HG03354 (cell line): ENCODE data around the gene BBX.
A peak's percentile ranks its signal among the peaks of the same experiment; 100 is the strongest.
"Not testable (repeated sequence)": the region's sequence is repeated elsewhere in the genome, so short reads cannot be mapped to it uniquely, and the experiment has no call there.

Experiments used
- ATAC-seq: cut with Tn5 transposase; IDR thresholded peaks from one replicate; pipeline ENCODE4 v1.9.1; 2021; ENCODE audit warnings: mild to moderate bottlenecking; ENCODE audit not compliant: unreplicated experiment, poor library complexity, severe bottlenecking

BBX gene

GRCh38 chr3:107531917-107532469, 9.2 kb downstream of the BBX start:
- no peak for ATAC-seq

- ATAC-seq, result no peak
Measured at GRCh38 chr3:107540857-107541256, 18.1 kb downstream of the BBX start.

DNA sequence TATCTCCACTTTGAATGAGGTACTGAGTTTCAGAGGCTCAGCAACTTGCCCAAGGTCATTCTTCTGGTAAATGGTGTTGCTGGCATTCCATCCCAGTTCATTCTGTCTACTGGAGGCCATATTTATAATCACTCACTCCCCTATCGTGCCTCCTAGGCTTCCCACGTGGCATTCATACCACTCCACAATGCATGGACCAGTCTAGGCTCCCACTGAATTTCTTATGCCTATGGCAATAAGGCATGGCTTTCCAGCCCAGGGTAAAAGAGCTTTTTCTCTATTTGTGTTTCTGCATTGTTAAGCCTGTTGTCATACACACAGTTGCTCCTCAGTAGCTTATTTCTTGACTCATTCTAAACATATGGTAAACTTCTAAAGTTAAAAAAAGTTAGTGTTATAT, 19.9 kb downstream of the BBX start:
- ATAC-seq, result no peak

- no peak for ATAC-seq
Measured at GRCh38 chr3:107543666-107544065, 20.9 kb downstream of the BBX start.

DNA sequence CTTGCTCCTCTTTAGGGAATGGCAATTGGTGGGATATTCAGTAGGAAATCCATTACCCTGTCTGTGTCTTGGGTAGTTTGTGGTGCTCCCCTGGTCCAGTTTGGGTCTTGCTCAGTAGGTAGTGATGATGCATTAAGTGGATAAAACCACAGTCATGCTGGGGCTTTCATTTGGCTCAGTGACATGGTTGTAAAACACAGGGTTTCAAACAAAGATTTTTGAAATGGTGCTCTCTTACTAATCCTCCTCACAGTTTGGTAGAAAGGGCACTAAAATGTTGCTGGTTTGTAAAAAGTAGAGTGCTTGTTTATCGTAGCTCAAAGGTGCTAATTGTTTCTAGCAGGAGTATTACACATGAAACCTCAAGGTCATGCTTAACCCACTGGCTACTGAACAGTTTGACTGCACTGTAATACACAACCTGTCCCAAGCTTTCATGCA, 22.9 kb downstream of the BBX start:
- no peak for ATAC-seq

- ATAC-seq, result no peak
Measured at GRCh38 chr3:107548601-107549000, 25.8 kb downstream of the BBX start.

DNA sequence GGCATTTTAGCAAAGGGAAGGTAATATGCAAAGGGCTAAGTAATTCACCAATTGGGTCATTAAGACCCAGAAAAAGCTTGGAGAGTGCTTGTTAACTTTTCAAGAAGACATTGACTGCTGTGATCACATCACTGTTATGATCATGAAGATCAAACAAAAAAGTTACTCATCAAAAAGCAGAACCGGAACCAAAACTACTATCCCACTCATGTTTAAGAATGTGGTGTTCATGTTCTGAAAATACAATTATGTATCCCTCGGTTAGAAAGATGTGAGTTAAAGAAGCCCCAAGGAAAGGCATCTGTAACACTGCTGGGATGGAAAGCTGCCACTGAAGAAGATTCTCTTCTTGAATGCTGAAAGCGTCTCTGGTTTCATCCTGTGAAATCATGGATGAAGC, 32.6 kb downstream of the BBX start:
- no peak for ATAC-seq

DNA sequence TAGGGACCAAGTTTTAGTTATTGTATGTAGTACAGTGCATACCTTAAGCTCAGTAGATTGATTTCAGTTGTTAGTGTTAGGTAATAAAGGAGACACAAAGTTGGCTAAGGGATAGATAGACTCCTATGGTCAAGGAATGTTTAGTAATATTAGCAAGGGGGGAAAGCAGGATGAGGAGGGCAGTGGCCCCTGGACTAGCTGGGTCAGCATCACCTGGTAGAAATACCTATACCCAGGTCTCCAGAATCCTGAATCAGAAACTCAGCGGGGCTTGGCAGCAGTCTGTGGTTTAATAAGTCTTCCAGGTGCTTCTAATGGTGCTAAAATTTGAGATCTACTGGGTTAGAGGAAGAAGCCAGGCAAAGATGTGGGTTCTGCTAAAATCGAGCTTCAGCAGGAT, 35.0 kb downstream of the BBX start:
- no peak for ATAC-seq

- no peak for ATAC-seq
Measured at GRCh38 chr3:107560166-107560565, 37.4 kb downstream of the BBX start.

DNA sequence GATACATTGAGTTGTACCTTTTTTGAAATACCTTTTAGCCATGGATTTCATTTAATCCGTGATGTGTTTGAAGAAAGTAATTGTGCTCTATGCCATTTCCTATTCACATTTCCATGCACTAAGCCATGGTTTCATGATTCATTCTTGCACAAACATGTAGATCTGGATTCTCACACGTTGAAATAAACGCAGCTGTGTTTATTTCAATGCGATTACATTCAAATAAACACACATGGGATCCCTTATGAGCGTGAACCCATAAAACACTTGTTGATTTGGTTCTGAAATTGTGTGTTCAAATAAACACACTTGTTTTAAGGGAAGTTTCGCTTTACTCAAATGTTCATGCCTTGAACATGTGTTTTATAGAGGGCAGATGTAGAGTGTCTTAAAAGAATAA, 39.2 kb downstream of the BBX start:
- no peak for ATAC-seq

GRCh38 chr3:107562969-107563529, 40.3 kb downstream of the BBX start:
- ATAC-seq, result no peak

GRCh38 chr3:107565244-107565643, 42.5 kb downstream of the BBX start:
- not testable (repeated sequence) for ATAC-seq

GRCh38 chr3:107571089-107571488, 48.3 kb downstream of the BBX start:
- not testable (repeated sequence) for ATAC-seq

- not testable (repeated sequence) for ATAC-seq
Measured at GRCh38 chr3:107571492-107571891, 48.7 kb downstream of the BBX start.

- peak; percentile 78 for ATAC-seq
Measured at GRCh38 chr3:107574650-107575049, 51.9 kb downstream of the BBX start.

DNA sequence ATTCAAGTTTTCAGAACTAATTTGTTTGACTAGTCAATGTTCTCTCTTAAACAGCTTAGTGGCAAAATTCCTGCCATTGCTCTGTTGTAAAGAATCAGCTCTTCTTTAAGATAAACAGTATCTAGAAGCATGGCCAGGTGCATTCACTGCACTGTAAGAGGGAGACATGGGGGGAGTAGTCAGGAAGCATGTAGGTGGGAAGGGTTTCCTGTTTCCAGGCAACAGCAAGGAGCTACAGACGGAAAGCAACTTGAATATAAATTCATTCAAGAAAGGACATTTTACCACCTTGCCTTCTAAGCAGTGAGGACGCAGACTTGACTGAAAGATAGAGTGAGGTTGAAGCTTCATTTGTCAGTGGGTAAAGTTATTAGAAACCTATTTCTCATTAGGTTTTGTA, 55.3 kb downstream of the BBX start:
- no peak for ATAC-seq

DNA sequence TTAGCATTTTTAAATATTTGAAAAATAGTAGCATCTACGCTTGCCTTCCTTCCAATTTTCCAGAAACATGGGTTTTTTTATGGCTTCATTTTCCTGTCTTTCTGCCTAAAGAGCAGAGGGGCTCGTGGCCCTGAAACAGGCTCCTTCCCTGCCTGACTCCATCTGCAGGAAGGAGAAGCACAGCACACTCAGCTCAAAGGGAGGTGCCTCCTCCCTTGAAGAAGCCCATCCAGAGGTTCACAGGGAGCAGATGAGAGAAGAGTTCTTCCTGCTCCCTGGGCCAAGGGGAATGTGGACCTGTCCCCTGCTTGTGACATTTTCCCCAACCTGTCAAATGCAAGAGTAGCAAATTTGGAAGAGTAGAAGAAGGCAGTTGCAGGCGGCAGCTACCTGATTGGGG, 55.8 kb downstream of the BBX start:
- no peak for ATAC-seq

DNA sequence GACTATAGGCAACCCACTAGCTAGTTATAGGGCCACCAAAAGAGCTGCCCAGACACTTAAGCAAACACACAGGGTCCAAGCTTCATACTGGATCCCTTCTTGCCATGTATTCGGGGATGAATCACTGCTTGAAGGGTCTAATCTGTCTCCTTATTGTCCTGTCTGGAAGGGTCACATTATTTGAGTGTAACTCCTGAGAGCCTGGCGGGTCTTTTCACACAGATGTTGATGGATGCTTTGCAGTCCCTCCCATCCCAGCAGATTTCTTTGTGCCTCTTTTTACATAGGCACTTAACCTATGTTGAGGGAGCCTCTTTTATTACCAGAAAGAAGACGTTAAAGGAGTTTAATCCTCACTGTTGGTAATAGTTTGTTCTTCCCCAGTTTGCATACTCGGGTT, 56.6 kb downstream of the BBX start:
- ATAC-seq, result no peak

- ATAC-seq, result no peak
Measured at GRCh38 chr3:107581230-107581629, 58.5 kb downstream of the BBX start.

DNA sequence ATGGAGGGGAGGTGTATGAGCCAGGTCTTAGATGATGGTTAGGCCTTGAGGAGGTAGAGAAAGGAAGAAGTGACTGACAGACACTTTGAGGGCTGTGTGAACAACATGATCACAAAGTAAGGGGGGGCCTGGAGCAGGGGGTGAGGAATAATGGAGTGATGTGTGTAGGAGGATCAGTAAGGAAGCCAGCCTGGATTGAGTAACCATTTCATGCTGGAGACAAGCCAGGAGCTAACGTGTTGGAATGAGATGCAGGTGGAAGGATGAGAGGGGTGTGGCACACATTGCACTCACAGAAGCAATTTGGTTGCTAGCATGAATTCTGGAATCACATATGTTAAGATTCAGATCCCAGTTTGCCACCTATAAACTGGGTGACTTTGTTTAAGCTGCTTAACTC, 65.5 kb downstream of the BBX start:
- no peak for ATAC-seq

DNA sequence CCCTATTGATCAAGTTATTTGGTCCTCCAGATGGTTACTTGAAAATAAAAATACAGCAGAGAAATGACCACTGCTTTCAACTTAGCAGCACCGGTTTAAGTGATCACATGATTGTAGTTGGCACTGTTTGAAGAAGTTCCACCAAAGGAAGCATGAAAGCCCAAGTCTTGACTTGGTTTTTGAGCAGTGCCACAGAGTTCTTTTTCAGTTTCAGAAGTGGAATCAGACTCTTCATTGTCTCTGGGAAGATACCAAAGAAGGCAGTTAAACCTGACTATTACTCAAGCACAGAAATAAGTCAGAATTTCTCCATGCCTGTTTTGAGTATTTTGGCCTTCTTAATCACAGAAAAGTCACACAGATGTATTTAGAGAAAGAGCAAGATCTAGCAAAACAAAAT, 66.7 kb downstream of the BBX start:
- ATAC-seq, result peak; percentile 76

- ATAC-seq, result no peak
Measured at GRCh38 chr3:107590786-107591185, 68.0 kb downstream of the BBX start.
